GM19240 (cell line): Measurements from ENCODE around the gene MDFI.

Source experiments
- DNase-seq: peaks from one replicate; pipeline ENCODE4 v3.0.0; 2011; ENCODE audit warnings: low spot score; ENCODE audit not compliant: insufficient read length

MDFI gene

DNA sequence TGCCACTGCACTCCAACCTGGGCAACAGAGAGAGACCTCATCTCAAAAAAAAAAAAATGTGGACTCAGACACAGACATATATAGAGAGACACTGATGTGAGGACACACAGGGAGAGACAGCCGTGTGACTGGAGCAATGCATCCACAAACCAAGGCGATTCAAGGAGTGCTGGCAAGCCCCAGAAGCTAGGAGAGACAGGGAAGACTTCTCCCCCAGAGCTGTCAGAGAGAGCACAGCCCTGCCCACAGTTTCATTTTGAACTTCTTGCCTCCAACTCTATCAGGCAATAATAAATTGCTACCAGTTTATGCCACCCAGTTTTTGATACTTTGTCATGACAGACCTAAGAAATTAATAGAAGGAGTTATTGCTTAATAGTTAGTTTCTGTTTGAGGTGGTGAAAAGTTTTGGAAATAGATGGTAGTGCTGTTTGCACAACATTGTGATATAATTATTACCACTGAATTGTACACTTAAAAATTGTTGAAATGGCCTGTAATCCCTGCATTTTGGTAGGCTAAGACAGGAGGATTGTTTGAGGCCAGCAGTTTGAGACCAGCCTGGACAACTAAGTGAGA is 5.1 kb upstream of the MDFI start:
- DNase-seq = no peak

DNA sequence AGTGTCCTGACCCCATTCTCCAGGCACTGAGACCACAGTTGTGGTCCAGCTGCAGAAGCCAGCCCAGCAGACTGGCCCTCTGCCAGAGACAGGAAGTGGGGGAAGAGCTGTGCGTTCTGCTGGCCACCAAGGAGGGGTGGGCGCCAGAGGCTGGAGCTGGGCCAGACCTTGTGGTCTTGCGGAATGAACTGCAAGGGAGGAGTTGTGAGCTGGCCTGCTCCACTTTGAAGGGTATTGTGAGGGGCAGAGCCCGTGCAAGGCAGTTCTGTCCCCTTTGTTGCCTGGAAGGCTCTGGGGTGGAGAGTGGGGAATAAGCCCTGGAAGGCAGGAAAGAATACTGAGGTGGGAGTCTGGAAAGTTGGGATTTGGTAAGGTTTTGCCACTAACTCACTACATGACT is 3.6 kb upstream of the MDFI start:
- DNase-seq = no peak

DNA sequence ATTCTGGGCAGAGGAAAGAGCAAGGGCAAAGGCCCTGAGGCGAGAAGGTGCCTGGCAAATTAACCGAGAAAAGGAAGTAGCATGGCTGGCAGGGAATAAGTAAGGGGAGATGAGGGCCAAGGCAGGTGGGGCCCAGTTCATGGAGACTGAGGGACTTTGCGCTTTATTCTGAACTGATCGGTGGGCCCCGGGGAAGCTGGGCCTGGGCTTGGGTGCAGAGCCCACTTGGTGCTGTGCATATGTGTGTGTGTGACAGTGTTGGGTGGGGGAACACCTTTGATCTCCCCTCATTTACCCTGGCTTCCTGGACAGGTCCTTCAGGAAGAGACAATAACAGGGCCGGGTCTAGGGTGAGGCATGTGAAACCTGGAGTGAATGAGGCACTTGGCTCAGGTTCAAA is 2.9 kb upstream of the MDFI start:
- DNase-seq = no peak

DNA sequence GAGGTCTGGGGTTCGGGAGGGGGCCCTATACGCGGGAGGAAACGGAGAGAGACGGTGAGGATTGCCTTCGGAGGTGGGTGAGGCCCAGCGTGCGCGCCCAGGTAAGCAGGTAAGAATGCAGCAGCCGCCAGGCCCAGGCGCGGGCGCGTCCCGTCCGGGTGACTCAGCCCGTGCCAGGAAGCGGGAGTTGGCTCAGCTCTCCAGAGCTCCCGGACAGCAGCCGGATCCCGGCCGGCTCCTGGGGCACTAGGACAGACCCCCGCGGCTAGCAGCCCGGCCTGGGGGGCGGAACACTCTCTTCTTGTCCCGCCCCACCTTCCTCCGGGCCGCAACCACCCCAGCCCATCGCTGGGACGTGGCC is 1.5 kb upstream of the MDFI start:
- no peak for DNase-seq

DNA sequence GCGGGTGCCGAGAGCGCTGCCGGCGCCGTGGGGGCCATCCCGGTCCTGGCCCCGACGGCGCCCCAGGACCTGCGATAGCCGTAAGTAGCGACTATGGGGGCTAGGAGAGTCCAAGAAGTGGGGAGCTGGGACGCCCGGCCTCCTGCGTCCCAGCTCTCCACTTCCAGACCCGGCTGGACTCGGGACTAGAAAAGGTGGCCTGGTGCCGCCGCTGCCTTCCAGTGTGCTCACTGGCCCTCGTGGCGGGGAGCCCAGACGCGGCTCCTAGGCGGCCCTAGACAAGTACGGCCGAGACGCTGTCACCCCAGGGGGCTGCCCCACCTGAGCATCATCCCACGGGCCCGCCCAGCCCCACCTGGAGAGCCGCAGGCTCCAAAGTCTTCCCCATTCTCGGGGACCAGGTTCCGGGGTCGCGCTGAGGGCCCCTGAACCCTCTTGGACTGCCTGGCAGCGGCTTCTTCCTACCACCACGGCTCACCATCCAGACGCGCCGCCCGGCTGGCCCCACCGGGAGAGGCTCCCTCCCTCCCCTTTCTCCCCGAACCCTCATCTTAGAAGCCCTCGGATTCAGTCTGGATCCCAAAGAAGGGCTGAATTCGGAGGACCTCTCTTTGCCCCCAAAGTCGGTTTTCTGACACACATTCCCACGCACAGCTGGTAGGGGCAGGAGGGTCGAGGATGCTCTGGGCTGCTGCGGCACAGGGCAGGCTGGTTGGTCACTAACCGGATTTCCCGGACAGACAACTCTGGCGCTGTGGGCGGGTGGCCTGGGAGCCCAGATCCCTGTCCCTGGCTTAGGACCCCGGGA is 870 bp upstream of the MDFI start:
- DNase-seq = no peak

DNA sequence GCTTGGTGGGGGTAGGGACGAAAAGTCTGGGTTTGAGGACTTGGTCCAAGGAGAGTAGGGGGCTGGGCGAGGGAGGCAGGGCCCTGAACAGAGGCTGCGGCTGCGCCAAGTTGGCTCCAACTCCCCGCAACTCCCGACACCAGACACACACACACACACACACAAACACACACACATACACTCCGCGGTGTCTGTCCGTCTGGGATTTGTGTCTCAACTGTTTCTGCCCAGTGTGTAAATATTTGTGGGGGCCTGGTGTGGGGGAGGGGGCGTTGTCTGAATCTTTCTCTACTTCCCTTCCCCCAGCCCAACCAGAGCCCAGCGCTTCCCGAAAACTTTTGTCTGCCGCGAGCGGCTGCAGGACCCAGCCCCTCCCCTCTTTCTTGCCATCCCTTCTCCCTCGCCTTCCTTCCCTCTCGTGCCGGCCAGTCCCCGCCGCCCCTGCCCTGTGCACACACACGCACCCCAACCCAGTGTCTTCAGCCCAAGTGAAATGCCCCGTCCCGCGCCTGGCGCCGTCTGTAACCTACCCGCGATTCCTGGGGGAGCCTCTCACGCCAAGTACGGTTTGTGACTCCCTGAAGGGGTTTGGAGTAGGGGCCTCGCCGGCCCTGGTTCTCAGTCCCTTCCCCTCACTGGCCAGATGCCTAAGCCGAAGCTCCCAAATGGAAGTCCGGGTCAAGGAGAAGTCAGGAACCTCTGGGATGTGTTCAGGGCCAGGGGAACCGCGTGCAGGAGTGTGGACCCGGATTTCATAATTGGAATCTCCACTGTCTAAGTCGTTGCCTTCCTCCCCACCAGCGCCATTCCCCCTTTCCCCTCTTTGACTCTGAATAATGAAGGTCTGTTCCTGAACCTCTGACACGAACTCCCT is 904 bp downstream of the MDFI start:
- DNase-seq = no peak

DNA sequence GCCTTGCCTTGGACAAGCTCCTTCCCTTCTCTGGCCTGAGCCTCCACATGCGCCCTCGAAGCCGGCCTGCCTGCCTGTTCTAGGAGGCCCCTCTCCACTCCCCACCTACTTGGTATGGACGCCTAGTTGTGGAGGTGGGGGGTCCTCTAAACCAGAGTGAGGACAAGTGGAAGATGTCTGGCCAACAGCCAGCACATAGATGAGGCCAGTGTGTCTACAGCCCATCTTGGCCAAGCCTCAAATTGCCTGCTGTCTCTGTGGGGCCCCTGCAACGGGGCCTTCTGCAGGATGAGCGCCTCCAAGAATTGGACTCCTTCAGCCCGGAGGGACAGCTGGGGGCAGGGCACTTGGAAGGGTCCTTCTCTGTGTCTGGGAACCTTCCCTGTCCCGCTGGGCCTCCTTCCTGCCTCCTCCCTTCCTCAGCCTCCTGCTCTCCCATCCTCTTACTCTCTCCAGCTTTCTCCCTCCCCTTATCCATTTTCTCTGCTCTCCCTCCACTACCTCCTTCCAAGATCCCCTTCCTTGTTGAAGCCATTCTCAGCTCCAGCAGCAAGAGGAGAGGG is 1.6 kb downstream of the MDFI start:
- DNase-seq = no peak

DNA sequence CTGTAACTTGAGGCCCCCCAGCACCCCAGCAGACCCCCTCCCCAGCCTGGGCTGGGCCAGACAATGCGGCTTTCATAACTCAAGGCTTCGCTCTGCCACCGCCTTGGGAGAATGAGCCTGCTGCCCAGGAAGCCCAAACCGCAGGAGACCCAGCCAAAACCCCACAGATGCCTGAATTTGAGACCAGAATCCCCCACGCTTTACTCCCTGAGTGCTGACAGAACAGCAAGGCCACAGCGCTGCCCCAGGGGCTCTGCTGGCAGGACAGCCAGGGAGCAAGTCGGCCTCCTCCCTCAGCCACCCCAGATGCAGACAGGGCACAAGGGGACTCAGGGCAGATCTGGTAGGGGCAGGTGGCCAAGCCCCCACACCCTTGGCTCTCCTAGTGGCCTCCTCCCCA is 2.2 kb downstream of the MDFI start:
- no peak for DNase-seq

DNA sequence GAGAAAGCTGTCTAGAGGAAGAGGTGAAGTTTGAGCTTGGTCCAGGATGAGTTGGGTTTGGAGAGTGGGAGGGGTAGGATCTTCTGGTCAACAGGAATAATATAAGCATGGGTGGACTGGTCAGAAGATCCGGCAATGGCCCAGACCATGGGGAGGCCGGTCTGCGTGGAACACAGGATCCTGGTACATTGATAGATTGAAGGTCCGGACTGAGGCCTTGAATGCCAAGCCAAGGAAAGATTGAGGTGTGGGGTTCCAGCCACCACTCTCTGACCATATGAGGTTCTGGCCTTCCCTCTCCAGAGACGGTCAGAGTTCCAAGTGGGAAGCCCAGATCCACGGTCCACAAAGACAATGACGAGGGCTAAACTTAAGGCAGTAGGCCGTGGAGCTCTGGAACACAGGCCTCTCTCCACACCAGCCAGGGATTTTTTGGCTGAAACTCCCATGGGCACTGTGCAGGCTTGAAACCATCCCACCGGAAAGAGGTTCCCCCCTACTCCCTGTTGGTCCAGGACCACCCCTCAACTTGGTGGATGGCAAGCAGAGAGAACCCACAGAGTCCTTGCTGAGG is 3.2 kb downstream of the MDFI start:
- DNase-seq = no peak

DNA sequence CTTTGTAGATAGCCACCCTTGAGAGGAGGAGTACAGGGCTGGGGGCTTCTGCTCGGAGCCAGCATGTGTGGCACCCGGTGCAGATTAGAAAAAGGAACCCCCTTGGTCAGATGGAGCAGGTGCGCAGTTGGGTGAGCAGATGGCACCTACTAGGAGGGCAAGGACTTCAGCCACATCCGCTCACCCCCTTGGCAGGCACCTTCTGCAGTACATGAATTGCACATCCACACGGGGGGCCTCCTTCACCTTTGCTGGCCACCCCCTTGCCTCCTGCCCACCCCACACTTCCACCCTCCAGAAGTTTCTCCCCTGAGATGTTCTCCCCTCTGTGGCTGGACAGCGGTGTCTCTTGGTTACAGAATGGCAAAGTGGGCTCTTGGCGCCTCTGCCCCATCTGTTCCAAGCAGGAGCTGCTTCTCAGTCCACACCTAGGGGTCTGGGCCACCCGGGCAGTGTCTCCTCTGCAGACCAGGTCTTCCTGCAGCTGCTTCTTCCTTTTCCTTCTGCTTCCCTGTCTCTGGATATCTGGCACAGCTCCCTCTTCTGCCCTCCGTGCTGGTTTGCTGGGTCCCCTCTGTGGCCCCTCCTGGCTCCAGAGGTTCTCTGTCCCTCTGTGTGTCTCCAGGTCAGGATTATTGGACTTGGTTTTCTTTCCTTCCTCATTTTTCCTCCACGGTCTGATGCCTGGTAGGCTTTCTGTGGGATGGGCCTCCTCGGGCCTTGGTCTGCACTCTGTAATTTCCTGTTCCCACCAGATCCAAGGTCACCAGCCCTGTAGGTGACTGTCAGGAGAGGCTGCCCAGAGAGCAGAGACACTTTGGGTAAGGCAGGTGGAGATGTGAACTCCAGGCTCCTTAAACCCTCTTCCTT is 4.1 kb downstream of the MDFI start:
- DNase-seq = no peak

DNA sequence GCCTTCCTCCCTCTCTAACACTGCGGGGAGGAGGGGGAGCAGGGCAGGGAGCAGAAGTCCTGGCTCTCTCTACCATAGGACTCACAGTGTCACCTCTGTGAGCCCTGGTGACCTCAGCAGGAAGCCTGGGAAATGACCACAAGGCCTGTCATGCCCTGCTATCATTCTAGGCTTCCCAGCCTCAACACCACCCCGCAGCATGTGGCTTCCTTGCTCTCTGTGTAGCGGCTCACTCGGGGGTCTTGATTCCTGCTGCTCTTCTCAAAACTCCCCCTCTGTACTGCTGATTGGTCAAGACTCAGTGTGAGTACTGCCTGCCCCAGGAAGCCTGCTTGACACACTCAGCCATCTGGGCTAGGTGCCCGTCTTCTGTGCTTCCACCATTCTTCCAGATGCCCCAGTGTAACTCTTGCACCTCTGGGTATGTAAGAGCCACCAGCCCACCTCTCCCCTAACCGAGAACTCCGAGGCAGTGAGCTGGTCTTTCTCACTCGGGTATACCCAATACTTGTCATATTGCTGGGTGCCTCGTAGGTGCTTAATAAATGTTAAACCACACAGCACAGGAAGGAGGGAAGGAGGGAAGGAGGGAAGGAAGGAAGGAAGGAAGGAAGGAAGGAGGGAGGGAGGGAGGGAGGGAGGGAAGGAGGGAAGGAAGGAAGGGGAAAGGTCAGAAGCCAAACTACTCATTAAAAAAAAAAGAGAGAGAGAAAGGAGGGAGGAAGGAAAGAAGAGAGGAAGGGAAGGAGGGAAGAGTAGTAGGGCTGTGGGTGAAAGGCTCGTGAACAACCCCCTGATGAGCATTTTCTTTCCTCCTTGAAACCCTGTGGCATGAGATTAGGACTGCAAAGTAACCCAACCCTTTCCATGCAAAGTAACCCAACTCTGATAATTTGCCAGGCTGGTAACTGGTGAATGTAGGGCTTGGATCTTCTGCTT is 5.0 kb downstream of the MDFI start:
- no peak for DNase-seq

DNA sequence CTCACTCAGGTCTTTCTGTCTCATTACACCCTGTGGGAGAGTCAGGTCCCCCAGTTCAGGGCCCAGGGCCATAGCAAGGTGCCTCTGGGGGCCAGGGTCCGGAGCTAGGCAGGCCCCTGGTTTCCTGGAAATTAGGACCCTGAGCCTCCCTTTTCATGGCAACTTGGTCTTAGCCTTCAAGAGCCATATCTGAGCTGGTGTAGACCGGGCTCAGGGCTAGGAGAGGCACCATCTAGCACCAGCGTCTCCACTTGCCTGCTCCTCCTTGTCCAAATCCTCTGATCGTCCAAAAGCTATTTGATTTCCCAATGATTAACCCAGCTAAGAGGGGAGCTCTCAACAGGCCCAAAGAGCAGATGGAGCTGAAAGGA is 5.6 kb downstream of the MDFI start:
- DNase-seq = no peak

DNA sequence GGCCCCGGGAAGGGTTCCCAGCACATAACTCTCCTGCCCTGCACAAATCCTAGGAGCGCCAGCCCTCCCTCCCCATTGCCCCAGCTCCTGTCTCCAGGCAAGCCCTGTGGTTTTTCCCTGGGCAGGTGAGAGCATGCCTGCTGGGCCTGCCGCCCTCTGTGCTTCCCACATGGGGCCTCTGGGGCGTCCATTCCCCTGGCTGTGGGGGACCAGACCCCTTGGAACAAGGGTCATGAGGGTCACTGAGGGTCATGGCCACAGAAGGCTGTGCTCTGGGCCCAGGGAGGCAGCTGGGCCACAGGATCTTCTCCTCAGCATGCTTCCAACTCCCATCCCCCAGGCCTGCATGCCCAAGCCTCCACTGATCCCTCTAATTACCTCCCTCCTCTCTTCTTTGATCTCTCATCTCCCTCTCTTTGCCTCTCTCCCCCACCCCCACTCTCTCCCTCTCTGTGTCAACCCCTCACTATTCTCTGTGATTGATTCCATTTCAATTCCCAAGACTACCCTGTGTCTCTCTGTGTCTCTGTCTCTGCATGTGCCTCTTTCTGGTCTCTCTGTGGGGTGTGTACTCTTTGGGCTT is 6.1 kb downstream of the MDFI start:
- no peak for DNase-seq

DNA sequence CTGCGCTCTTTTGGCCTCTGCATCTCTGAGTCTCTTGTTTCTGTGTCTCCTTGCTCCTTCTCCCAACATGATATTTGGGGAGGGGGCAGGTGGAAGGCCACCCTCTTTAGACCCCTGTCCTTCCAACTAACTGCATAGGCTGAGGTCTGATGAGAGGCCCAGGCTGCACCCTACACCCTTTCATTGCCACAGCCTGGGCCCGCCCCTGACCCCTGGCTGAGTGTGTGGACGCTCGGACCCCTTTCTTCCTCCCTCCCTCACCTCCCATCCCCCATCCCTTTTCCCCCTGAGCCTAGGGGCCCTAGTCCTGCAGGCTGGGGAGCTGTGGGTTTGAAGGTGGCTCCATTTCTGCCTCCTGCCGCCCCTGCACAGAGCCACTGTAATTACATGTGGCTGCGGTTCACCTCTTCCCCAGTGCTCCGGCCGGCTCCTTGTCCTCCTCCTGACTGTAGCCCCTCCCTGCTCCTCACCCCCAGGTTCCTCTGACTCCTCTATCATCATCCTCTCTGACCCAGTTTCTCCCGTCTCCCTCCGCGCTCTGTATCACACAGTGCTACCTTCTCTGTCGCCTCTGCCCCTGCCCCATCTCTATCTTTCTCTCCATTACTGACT is 6.8 kb downstream of the MDFI start:
- DNase-seq = no peak

DNA sequence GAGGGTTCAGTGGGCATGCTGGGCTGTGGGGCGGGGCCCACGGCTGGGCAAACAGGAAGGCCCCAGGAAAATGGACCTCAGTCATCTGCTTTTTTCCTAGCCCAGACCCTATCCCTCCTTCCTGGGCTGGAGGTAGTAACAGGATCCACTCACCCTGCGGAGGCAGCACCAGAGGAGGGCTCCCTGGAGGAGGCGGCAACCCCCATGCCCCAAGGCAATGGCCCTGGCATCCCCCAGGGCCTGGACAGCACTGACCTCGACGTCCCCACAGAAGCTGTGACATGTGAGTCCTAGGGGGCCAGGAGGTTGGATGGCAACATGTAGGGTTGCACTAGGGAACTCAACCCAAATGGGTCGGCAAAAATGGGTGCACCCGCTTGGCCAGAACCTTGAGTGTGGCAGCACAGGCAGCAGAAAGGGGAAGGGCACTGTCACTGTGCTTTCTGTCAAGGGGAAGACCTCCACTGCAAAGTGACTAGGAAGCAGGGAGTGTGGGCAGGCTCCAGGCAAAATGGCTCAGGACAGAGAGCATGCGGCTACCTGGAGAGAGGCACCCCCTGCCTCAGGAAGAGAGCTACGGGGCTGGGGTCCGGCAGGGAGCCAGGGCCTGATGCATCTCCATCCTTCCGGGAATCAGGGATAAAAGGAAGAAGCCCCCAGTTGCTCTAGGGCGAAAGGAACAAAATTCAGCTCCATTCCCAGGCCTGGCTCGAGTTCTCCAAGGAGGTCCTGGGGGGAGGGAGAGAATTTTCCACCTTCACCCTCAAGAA is 7.9 kb downstream of the MDFI start:
- no peak for DNase-seq

DNA sequence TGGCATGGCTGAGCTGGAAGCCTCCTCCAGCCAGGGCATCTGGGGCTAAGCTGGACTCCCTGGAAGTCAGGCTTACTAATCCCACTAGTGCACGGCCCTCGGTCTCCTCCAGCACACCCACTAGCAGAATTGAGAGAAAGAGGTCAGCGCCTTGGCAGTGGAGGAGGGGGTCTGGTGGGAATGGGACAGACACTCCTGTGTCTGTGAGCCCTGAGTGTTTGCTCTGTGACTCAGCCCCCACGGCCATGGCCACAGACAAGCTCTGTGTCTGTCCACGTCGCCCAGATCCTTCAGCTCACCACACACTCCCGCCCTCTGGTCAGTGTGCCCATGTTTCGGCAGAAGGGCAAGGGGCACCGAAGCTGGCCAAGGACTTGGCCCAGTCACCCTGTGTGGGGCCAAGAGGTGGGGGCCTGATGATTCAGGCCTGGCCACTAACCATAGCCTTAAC is 8.8 kb downstream of the MDFI start:
- DNase-seq = no peak

DNA sequence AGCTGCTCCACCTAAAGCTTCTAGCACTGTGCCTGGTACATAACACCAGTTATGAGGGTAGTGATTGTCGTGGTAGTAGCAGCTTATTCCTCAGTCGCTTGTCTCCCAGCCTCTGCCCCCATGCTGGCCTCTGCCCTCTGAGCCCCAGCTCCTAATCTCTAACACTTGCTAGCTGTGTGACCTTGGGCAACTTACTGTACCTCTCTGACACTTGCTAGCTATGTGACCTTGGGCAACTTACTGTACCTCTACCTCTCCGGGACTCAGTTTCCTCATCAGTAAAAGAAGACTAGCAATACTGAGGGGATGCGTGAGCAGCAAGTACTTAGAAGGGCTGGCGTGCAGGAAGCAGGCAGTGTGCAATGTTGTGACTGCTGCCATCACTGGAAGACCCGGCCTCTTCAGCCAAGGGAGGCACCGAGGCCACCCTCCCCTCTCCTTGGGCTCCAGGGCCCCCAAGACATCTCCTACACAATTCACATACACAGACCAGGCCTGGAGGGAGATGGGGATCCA is 9.9 kb downstream of the MDFI start:
- DNase-seq = no peak

DNA sequence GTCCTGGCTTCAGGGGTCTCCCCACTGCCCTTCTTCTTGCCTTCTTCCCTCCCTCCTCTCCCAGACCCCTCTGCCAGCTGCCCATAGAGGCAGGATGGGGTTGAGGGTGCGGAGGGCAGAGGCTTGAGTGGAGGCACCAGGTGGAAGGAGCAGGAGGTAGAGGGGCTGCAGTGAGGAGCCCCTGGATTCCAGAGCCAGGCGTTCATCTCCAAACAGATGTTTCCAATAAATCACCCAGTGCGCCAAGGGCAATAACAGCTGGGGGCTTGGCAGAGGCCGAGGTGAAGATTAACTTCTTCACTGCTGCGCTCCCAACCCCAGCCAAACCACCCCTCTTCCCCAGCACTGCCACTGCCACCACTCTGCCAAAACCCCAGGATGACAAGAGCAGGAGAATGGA is 10.7 kb downstream of the MDFI start:
- DNase-seq = no peak
